Spinal cord (tissue), 10 donors: ENCODE results near the gene MRPL2. TPM values are rescaled to one million over a fixed set of nuclear protein-coding genes. Genes with fewer than 3 reads are reported as not detected.

Experiments used
- DNase-seq, 6 donors: peaks; one replicate each; pipeline versions ENCODE4 v3.0.0 to v3.0.0-alpha.2; 2013 to 2015; ENCODE audit warnings: low spot score in 6 of 6, low read depth in 4 of 6
- H3K27ac ChIP-seq: one replicate; pipeline ENCODE4 v1.5.1; 2013; ENCODE audit warnings: low read depth, low read length, control low read depth
- H3K27me3 ChIP-seq: one replicate; pipeline ENCODE4 v1.6.1; 2013; ENCODE audit warnings: low read length; ENCODE audit not compliant: control insufficient read depth, insufficient read depth
- H3K36me3 ChIP-seq: one replicate; pipeline ENCODE4 v1.6.1; 2013; ENCODE audit warnings: low read length; ENCODE audit not compliant: control insufficient read depth, insufficient read depth
- H3K4me1 ChIP-seq: one replicate; pipeline ENCODE4 v1.6.1; 2013; ENCODE audit warnings: low read length; ENCODE audit not compliant: control insufficient read depth, insufficient read depth
- H3K4me3 ChIP-seq: one replicate; pipeline ENCODE4 v1.5.1; 2013; ENCODE audit warnings: low read depth, low read length, control low read depth
- H3K9me3 ChIP-seq: one replicate; pipeline ENCODE4 v1.6.1; 2013; ENCODE audit warnings: low read length; ENCODE audit not compliant: control insufficient read depth, insufficient read depth
- WGBS: methylation state at CpG from one replicate; pipeline ENCODE4 v1.1.5; 2013; ENCODE audit warnings: missing lambda C conversion rate; ENCODE audit not compliant: insufficient coverage; 5-methylcytosine and 5-hydroxymethylcytosine counted together
- polyA plus RNA-seq, 2 donors: library from polyadenylated mRNA; unstranded; fragments of 120-200 nt; gene quantifications; one replicate each; pipeline ENCODE4 v1.2.1, GENCODE V29; 2013; ENCODE audit not compliant: insufficient read length in 2 of 2
- total RNA-seq, 2 donors: library from RNA; depleted of rRNA in 1 of 2; stranded (reverse); fragments of 120-200 nt in 1 of 2; fragments of >200 nt in 1 of 2; gene quantifications; one replicate each; pipeline versions ENCODE4 v1.2.3 to v1.2.4, GENCODE V29; 2013 to 2014
- donor health status: healthy.

MRPL2 gene
- total and polyA plus RNA-seq, 4 donors, result 11.8 to 57.1 (median 40.0) TPM

GRCh38 chr6:43014434-43014909 lies 44.8 kb downstream of the MRPL2 start:
- H3K4me3 ChIP-seq, result peak overlapping the region; percentile 76
- 2% methylated on average over 7 of the region's 7 CpGs for WGBS
- no peaks in the 10 kb centered on the region for H3K9me3 ChIP-seq
- H3K27ac ChIP-seq, result peak overlapping the region; percentile 81
- H3K27me3 ChIP-seq, result no peaks in the 10 kb centered on the region
- DNase-seq, result peak in 1 of 6 donors; percentile 15
- H3K4me1 ChIP-seq, result peaks cover 51% of the 10 kb centered on the region
- H3K36me3 ChIP-seq, result peaks cover 59% of the 10 kb centered on the region

GRCh38 chr6:43013843-43014433 lies 45.3 kb downstream of the MRPL2 start, which contains the start of the genes KLHDC3 and MEA1:
KLHDC3 (plus strand) TSS chr6:43014249; CDS start chr6:43017193, 2,944 bp downstream.
MEA1 (minus strand) TSS chr6:43013946; CDS start chr6:43013813, 133 bp downstream.
- H3K36me3 ChIP-seq, result peaks cover 60% of the 10 kb centered on the region
- DNase-seq, result peak; percentile 97 to 100 (median 99)
- peaks cover 51% of the 10 kb centered on the region for H3K4me1 ChIP-seq
- H3K27ac ChIP-seq, result peak within 1 kb of the TSS; percentile 81
- WGBS, result under 1% methylated on average over 51 of the region's 51 CpGs
- H3K27me3 ChIP-seq, result no peaks in the 10 kb centered on the region
- H3K4me3 ChIP-seq, result peak within 1 kb of the TSS; percentile 76
- no peaks in the 10 kb centered on the region for H3K9me3 ChIP-seq

GRCh38 chr6:43013097-43013842 lies 46.0 kb downstream of the MRPL2 start:
- Histone ChIP-seq H3K27me3 (no peaks in the 10 kb centered on the region), H3K9me3 (no peaks in the 10 kb centered on the region), H3K4me3 (peak overlapping the region; percentile 76), H3K4me1 (peaks cover 51% of the 10 kb centered on the region), H3K36me3 (peaks cover 60% of the 10 kb centered on the region), H3K27ac (peak overlapping the region; percentile 67)
- peak in 1 of 6 donors; percentile 4 for DNase-seq
- 4% methylated on average over 25 of the region's 25 CpGs for WGBS

- H3K4me1 ChIP-seq, result peaks cover 51% of the 10 kb centered on the region
- no peak overlapping the region for H3K27ac ChIP-seq
- H3K27me3 ChIP-seq, result no peaks in the 10 kb centered on the region
- no peak for DNase-seq
- H3K9me3 ChIP-seq, result no peaks in the 10 kb centered on the region
- WGBS, result 85% methylated on average over 5 of the region's 6 CpGs
- H3K4me3 ChIP-seq, result no peak overlapping the region
- H3K36me3 ChIP-seq, result peaks cover 60% of the 10 kb centered on the region
These were observed 46.9 kb downstream of the MRPL2 start for GRCh38 chr6:43012364-43012763.

- H3K9me3 ChIP-seq, result no peaks in the 10 kb centered on the region
- no peaks in the 10 kb centered on the region for H3K27me3 ChIP-seq
- H3K36me3 ChIP-seq, result peaks cover 64% of the 10 kb centered on the region
- no peak overlapping the region for H3K4me3 ChIP-seq
- 82% methylated on average over 5 of the region's 6 CpGs for WGBS
- no peak overlapping the region for H3K27ac ChIP-seq
- H3K4me1 ChIP-seq, result peaks cover 41% of the 10 kb centered on the region
- no peak for DNase-seq
These were observed 48.0 kb downstream of the MRPL2 start for GRCh38 chr6:43011207-43011606.

GRCh38 chr6:43009124-43009523 lies 50.1 kb downstream of the MRPL2 start:
- Histone ChIP-seq H3K27ac (no peak overlapping the region), H3K36me3 (peaks cover 74% of the 10 kb centered on the region), H3K4me3 (no peak overlapping the region), H3K27me3 (no peaks in the 10 kb centered on the region), H3K4me1 (peaks cover 23% of the 10 kb centered on the region), H3K9me3 (no peaks in the 10 kb centered on the region)
- WGBS, result 62% methylated on average over 5 of the region's 6 CpGs
- DNase-seq, result peak in 2 of 6 donors; percentile 43 to 71

- 95% methylated on average over 7 of the region's 9 CpGs for WGBS
- Histone ChIP-seq H3K9me3 (no peaks in the 10 kb centered on the region), H3K4me1 (peaks cover 7% of the 10 kb centered on the region), H3K27me3 (no peaks in the 10 kb centered on the region), H3K27ac (no peak overlapping the region), H3K36me3 (peaks cover 82% of the 10 kb centered on the region), H3K4me3 (no peak overlapping the region)
- DNase-seq, result no peak
These were observed 52.1 kb downstream of the MRPL2 start for GRCh38 chr6:43007126-43007525.

GRCh38 chr6:43006251-43006650 lies 53.0 kb downstream of the MRPL2 start:
- 95% methylated on average over 10 of the region's 11 CpGs for WGBS
- no peaks in the 10 kb centered on the region for H3K4me1 ChIP-seq
- no peak overlapping the region for H3K27ac ChIP-seq
- peaks cover 78% of the 10 kb centered on the region for H3K36me3 ChIP-seq
- no peaks in the 10 kb centered on the region for H3K27me3 ChIP-seq
- no peaks in the 10 kb centered on the region for H3K9me3 ChIP-seq
- no peak overlapping the region for H3K4me3 ChIP-seq
- no peak for DNase-seq

- WGBS, result 94% methylated on average over 1 of the region's 5 CpGs
- Histone ChIP-seq H3K36me3 (peaks cover 76% of the 10 kb centered on the region), H3K4me3 (no peak overlapping the region)
These were observed 53.4 kb downstream of the MRPL2 start for GRCh38 chr6:43005844-43006243.

More at GRCh38 chr6:43005844-43006243, 53.4 kb downstream of the MRPL2 start:
- DNase-seq, result no peak
- no peak overlapping the region for H3K27ac ChIP-seq
- no peaks in the 10 kb centered on the region for H3K4me1 ChIP-seq
- no peaks in the 10 kb centered on the region for H3K27me3 ChIP-seq
- no peaks in the 10 kb centered on the region for H3K9me3 ChIP-seq
